Stimulated activated CD8-positive, alpha-beta memory T cell treated with anti-CD3 and anti-CD28 coated beads, Interleukin-2, amount 100 ng/mL, for 48 hours (primary cell): ENCODE results near the gene MAP2K5.

Experiments used
- DNase-seq, 2 donors: peaks; one replicate each; pipeline ENCODE4 v3.0.0-alpha.2; 2020; ENCODE audit warnings: low read depth in 2 of 2

Gene MAP2K5

GRCh38 chr15:67559576-67559975 lies 17.1 kb downstream of the MAP2K5 start:
- no peak for DNase-seq

GRCh38 chr15:67560320-67560719 lies 17.8 kb downstream of the MAP2K5 start:
- DNase-seq, result no peak

DNA sequence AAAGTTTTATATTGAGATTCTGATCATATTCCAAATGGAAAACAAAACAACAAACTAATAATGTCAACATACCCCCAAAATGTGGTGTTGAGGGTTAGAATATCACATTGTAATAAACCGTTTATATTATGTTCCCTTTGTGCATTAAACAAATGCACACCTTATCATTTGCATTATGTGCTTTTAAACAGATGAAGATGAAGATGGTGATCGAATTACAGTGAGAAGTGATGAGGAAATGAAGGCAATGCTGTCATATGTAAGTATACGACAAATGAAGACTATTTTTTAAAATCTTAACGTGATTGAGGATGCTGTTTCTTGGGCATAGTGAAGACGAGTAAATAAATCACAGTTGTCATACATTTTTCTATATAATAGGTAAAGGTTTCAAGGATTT lies 20.6 kb downstream of the MAP2K5 start:
- no peak for DNase-seq

DNA sequence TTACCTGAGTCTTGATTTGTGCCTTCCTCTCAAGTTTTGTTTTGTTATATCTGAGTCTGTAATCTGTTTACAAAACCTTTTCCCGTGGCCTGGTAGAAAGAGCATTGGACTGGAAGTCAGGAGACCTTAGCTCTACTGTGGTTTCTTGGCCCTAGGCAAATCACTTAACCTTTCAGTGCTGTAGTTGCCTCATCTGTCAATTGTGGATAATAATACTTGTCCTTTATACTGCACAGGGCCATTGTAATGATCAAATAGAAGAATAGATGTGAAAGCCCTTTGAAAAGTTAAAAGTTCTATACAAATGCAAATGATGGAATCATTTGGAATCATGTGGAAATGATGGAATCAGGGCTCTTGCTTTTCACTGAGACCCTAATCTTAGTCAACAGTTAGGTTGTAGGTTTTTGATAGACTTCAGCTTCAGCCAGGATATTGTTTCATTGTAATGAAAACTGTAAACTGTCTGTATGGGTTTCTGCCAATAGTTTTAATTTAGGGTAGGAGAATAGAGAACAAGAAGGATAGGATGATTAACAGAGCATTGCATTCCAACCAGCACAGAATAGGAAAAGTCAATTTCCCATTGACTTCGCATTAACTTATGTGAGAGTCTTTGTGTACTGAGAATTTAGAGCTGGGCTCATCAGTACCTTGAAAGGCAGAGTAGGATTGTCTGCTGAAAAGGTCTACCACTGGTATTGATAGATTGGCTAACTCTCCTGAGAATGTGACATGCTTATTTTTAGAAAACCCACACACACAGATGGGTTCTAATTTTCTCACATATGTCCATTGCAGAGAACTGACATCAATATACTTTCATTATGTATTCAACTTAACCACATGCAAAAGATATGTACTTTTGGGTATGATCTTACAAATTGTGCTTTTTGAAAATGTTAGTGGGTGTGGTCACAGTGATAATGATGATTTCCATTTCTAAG lies 21.8 kb downstream of the MAP2K5 start:
- no peak for DNase-seq

DNA sequence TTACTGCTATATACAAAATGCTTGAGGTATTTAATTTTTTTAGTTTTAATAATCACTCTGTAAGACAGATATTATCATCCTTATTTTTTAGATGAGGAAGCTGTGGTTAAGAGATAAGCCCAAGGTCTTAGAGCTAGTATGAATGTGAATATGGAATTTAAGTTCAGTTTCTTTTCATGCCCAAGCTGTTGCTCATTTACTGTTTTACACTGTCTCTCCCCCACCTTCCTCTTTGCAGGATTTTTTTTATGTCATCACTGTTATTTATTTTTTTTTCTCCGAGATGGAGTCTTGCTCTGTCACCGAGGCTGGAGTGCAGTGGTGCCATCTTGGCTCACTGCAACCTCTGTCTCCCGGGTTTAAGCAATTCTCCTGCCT lies 22.5 kb downstream of the MAP2K5 start:
- no peak for DNase-seq

- no peak for DNase-seq
Observed at GRCh38 chr15:67569668-67570067, 27.2 kb downstream of the MAP2K5 start.

GRCh38 chr15:67570875-67571647 lies 28.6 kb downstream of the MAP2K5 start:
- no peak for DNase-seq

- no peak for DNase-seq
Observed at GRCh38 chr15:67571648-67572415, 29.3 kb downstream of the MAP2K5 start.

DNA sequence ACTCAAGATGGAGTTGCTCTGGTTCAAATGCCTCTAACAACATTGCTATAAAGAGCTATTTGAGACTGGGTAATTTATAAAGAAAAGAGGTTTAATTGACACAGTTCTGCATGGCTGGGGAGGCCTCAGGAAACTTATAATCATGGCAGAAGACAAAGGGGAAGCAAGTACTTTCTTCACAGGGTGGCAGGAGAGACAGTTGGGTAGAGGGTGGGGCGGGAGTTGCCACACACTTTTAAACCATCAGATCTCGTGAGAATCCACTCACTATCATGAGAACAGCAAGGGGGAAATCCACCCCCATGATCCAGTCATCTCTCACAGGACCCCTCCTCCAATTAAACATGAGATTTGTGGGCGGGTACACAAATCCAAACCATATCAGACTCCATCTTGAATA lies 30.7 kb downstream of the MAP2K5 start:
- DNase-seq, result no peak

- no peak for DNase-seq
Observed at GRCh38 chr15:67575039-67575502, 32.6 kb downstream of the MAP2K5 start.

GRCh38 chr15:67578020-67578600 lies 35.6 kb downstream of the MAP2K5 start:
- no peak for DNase-seq

- DNase-seq, result no peak
Observed at GRCh38 chr15:67579164-67579563, 36.7 kb downstream of the MAP2K5 start.

- DNase-seq, result no peak
Observed at GRCh38 chr15:67579967-67580366, 37.5 kb downstream of the MAP2K5 start.

DNA sequence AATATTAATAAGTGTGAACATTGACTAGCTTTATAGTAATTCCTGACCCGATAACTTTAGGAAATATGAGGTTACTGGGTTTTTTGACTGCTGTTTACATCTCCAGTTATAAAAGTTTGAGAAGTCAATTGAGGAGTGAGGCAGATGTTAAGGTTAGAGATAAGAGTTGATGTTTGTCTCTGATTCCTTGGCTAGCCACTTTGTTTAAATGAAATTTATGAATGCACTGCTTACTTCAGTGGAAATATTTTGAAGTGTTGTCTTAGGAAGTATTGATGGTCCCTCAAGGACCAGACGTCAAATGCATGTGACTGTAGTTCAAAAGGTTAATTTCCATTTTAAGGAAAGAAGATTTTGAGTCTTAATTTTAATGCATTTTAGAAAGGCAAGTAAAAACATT lies 41.7 kb downstream of the MAP2K5 start:
- no peak for DNase-seq

GRCh38 chr15:67585681-67586080 lies 43.2 kb downstream of the MAP2K5 start:
- no peak for DNase-seq

GRCh38 chr15:67587331-67587730 lies 44.8 kb downstream of the MAP2K5 start:
- no peak for DNase-seq

DNA sequence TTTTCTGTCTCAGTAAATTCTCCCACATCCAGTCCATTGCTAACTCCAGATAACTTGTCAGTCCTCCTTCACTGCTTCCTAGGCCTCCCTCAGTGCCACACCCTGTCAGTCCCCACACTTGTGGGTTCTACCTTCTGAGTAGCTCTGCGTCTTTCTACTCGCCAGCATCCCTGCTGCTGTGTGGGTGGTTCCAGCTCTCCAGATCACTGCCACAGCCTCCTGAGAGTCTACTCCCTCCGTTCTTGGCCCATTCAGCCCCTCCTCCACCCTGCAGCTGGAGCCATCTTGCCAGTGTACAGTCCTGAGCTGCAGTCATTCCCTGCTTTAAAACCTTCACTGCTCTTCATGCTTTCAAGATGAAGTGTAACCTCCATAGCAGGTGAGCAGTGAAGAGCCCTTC lies 45.3 kb downstream of the MAP2K5 start:
- DNase-seq, result no peak

GRCh38 chr15:67590191-67590590 lies 47.7 kb downstream of the MAP2K5 start:
- no peak for DNase-seq

- no peak for DNase-seq
Observed at GRCh38 chr15:67592245-67592644, 49.7 kb downstream of the MAP2K5 start.

GRCh38 chr15:67593562-67593961 lies 51.1 kb downstream of the MAP2K5 start:
- no peak for DNase-seq

GRCh38 chr15:67594770-67595169 lies 52.3 kb downstream of the MAP2K5 start:
- no peak for DNase-seq

DNA sequence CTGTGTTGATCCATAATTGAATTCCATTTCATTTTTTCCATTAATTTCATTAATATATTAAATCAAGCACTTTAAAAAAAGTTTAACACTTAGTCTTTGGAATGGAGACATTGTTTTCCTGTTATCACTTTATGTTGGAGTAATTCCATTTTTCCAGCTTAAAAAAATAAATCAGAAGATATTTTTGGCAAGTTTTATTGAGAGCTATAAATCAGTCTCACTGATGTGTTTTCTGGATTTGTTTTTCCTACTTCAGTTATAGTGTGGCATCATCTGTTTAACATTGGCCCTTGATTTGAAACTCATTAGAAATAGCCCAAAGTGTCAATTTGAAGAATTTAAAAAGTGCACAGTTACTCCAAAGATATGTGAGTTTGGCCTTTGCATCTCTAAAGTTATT lies 53.1 kb downstream of the MAP2K5 start:
- DNase-seq, result no peak
